Dermis microvascular lymphatic vessel endothelial cell (primary cell): ENCODE results near the gene EIF2S1. TPM values are rescaled to one million over a fixed set of nuclear protein-coding genes. Genes with fewer than 3 reads are reported as not detected.
A peak's percentile ranks its signal among the peaks of the same experiment; 100 is the strongest.
"Not testable (repeated sequence)": the region's sequence is repeated elsewhere in the genome, so short reads cannot be mapped to it uniquely, and the experiment has no call there.

Source experiments
- DNase-seq, 2 donors: peaks; one replicate each; pipeline versions ENCODE4 v3.0.0 to v3.0.0-alpha.2; 2010; ENCODE audit warnings: low read depth in 2 of 2
- total RNA-seq: library from RNA; depleted of rRNA; stranded (reverse); fragments of >200 nt; gene quantifications from 2 replicates; pipeline ENCODE4 v1.2.1, GENCODE V29; 2014

EIF2S1 gene
- total RNA-seq, 1 donor from 2014 or later: 135 TPM

GRCh38 chr14:67410313-67410712 lies 50.2 kb downstream of the EIF2S1 start:
- DNase-seq: no peak

- DNase-seq: no peak
Measured at GRCh38 chr14:67411370-67411769, 51.2 kb downstream of the EIF2S1 start.

GRCh38 chr14:67411820-67412421 lies 51.8 kb downstream of the EIF2S1 start, which contains the start of gene PLEK2:
Gene PLEK2 (minus strand): TSS chr14:67412165. CDS start chr14:67412059, 106 bp downstream.
- DNase-seq: no peak

GRCh38 chr14:67413806-67414769 lies 54.0 kb downstream of the EIF2S1 start:
- DNase-seq: peak; percentile 27 to 89

GRCh38 chr14:67415610-67416009 lies 55.5 kb downstream of the EIF2S1 start:
- DNase-seq: not testable (repeated sequence)

- no peak for DNase-seq
Measured at GRCh38 chr14:67416085-67416484, 56.0 kb downstream of the EIF2S1 start.

- no peak for DNase-seq
Measured at GRCh38 chr14:67416810-67417209, 56.7 kb downstream of the EIF2S1 start.

- no peak for DNase-seq
Measured at GRCh38 chr14:67417633-67418032, 57.5 kb downstream of the EIF2S1 start.

- peak in 1 of 2 donors; percentile 51 for DNase-seq
Measured at GRCh38 chr14:67418401-67419191, 58.5 kb downstream of the EIF2S1 start.

- peak in 1 of 2 donors; percentile 8 for DNase-seq
Measured at GRCh38 chr14:67420102-67420739, 60.1 kb downstream of the EIF2S1 start.

GRCh38 chr14:67421356-67422224 lies 61.5 kb downstream of the EIF2S1 start:
- no peak for DNase-seq

- DNase-seq: no peak
Measured at GRCh38 chr14:67423424-67423823, 63.3 kb downstream of the EIF2S1 start.

GRCh38 chr14:67424539-67424938 lies 64.4 kb downstream of the EIF2S1 start:
- DNase-seq: no peak

- DNase-seq: no peak
Measured at GRCh38 chr14:67425608-67426007, 65.5 kb downstream of the EIF2S1 start.

GRCh38 chr14:67426161-67426560 lies 66.0 kb downstream of the EIF2S1 start:
- DNase-seq: no peak

- DNase-seq: peak; percentile 48 to 77
Measured at GRCh38 chr14:67426983-67427606, 67.0 kb downstream of the EIF2S1 start.

GRCh38 chr14:67428501-67429031 lies 68.4 kb downstream of the EIF2S1 start:
- no peak for DNase-seq

- no peak for DNase-seq
Measured at GRCh38 chr14:67429510-67430205, 69.5 kb downstream of the EIF2S1 start.

GRCh38 chr14:67432050-67432564 lies 72.0 kb downstream of the EIF2S1 start:
- no peak for DNase-seq
